ENCODE results near the gene MAP1LC3B2. TPM values are rescaled to one million over a fixed set of nuclear protein-coding genes. Genes with fewer than 3 reads are reported as not detected.

The MAP1LC3B2 gene
- 0.13 and 0.63 TPM in 2 replicates for total RNA-seq

DNA sequence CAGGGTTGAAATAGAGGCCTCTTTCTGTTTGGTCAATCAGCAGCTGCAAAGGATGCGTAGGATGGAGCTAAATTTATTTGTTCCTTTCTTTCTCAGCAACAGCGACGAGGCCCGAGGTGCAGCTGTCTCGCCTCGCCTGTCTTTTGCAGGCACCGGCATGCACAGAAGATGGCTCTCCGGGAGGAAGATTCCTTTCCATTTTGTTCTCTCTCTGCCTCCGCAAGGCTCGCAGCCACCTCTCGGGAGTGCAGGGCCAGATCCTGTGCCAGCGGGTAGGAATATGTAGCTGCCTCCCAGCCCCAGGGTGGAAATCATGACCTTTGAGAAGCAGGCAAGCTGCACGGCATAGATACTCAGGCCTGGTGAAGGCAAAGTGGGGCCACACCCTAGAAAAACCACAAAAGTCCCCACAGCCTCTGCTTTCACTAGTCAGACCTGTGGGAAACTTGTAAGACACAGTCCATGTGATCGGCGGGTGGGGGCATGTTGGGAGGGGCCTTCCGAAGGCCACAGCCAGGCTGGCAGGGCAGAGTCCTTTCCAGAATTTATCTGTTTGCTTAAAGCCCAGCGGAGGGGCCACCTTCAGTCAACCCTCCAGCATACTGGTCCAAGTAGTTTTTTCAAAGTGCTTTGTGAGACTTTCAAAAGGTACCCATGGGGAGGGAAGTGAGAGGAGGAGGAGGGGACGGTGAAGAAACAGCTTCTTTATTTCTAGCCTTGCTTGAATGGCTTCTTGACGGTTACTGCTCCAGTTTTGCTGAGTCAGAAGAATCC is at the start of gene MAP1LC3B2:
Gene MAP1LC3B2 (plus strand): TSS at position 220 of the 774 bp plus-strand sequence. CDS start 16,562 bp downstream, outside the sequence.
- DNase-seq (ENCODE audit: low read depth in 2 of 2): no peak

GRCh38 chr12:116513944-116514343 is 45.2 kb upstream of the MAP1LC3B2 start:
- DNase-seq (ENCODE audit: low read depth in 2 of 2): no peak

GRCh38 chr12:116515684-116516083 is 43.5 kb upstream of the MAP1LC3B2 start:
- DNase-seq (ENCODE audit: low read depth in 2 of 2): no peak

DNA sequence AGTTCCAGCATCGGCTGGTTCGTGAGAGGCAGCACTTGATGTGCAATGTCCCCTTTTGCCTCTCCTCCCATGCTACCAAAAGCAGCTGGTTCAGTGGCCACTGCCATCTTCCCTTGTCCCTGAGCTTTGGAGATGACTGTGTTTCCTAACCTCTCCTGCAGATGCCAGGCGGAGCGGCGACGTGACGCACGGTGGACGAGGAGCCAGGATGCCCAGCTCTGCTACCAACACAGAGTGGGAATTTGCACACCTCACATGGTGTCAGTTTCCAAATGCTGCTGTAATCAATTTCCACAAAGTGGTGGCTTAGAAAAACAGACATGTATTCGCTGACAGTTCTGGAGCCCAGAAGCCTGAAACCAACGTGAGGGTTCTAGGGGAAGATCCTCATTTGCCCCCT is 42.5 kb upstream of the MAP1LC3B2 start:
- DNase-seq (ENCODE audit: low read depth in 2 of 2): no peak

GRCh38 chr12:116517431-116518045 is 41.6 kb upstream of the MAP1LC3B2 start:
- no peak for DNase-seq (ENCODE audit: low read depth in 2 of 2)

- no peak for DNase-seq (ENCODE audit: low read depth in 2 of 2)
Observed at GRCh38 chr12:116520225-116520760, 38.9 kb upstream of the MAP1LC3B2 start.

- peak in 1 of 2 donors; percentile 50 for DNase-seq (ENCODE audit: low read depth in 2 of 2)
Observed at GRCh38 chr12:116520801-116521471, 38.2 kb upstream of the MAP1LC3B2 start.

DNA sequence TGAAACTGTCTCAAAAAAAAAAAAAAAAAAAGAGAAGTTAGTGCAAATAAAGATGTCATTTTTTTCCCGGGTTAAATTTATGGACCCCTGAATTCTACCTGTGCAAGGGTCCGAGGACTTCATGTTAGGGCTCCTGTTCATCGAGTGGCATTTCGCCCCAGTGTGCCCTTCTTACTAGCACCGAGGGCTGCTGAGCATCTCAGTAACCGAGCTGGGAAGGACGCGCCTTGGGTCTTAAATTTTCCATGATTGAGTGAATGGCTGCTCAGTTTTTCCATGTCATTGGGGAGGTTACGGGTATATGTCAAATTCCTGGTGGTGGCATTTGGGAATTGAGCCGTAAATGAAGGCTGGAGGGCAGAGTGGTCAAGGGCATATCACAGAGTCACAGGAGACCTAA is 34.9 kb upstream of the MAP1LC3B2 start:
- no peak for DNase-seq (ENCODE audit: low read depth in 2 of 2)

DNA sequence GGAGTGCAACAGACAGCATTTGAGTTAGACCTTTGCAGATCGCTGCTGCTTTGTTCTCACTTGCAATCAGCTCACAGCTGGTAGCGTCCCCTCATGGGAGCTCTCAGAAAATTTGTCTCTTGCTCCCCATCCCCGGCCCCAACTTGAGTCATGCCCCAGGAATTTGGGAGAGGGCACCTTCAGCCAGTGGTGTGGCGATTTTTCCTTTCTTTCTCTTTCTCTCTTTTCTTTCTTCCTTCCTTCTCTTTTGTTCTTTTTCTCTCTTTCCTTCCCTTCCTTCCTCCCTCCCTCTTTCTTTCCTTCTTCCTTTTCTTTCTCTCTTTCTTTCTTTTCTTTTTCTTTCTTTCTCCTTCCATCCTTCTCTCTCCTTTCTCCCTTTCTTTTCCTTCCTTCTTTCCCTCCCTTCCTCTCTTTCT is 34.2 kb upstream of the MAP1LC3B2 start:
- no peak for DNase-seq (ENCODE audit: low read depth in 2 of 2)

DNA sequence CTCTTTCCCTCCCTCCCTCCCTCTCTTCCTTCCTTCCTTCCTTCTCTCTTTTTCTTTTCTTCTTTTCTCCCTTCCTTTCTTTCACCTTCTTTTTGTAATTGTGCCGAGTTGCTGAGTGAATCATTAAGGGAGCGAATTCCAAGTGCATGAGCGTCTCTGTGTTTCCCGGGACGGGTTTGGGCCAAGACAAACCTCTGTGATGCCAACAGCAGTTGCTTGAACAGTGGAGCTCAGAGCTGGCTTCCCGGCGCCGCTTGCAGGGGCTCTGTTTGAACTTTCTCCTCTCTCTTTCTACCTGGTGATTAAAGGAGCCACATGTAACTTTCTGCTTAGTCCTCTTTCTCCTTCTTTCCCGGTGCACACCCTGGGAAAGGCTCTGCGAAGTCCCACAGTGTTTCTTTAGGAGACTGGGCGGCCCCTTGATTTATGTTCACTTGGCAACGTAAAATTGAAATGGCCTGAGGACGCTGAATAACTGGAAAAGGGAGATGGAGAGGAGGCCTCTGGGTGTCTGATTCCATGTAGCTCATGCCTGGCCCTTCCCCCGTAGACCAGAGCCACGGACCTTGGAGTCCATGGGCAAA is 33.7 kb upstream of the MAP1LC3B2 start:
- peak in 1 of 2 donors; percentile 68 for DNase-seq (ENCODE audit: low read depth in 2 of 2)

- DNase-seq (ENCODE audit: low read depth in 2 of 2): peak in 1 of 2 donors; percentile 41
Observed at GRCh38 chr12:116528065-116528464, 31.1 kb upstream of the MAP1LC3B2 start.

- no peak for DNase-seq (ENCODE audit: low read depth in 2 of 2)
Observed at GRCh38 chr12:116528498-116528897, 30.7 kb upstream of the MAP1LC3B2 start.

- DNase-seq (ENCODE audit: low read depth in 2 of 2): no peak
Observed at GRCh38 chr12:116529048-116529447, 30.1 kb upstream of the MAP1LC3B2 start.

- DNase-seq (ENCODE audit: low read depth in 2 of 2): no peak
Observed at GRCh38 chr12:116529686-116530085, 29.5 kb upstream of the MAP1LC3B2 start.

- DNase-seq (ENCODE audit: low read depth in 2 of 2): no peak
Observed at GRCh38 chr12:116532428-116532827, 26.8 kb upstream of the MAP1LC3B2 start.

GRCh38 chr12:116532986-116533342 is 26.2 kb upstream of the MAP1LC3B2 start:
- no peak for DNase-seq (ENCODE audit: low read depth in 2 of 2)

GRCh38 chr12:116533343-116534251 is 25.6 kb upstream of the MAP1LC3B2 start:
- peak in 1 of 2 donors; percentile 59 for DNase-seq (ENCODE audit: low read depth in 2 of 2)

DNA sequence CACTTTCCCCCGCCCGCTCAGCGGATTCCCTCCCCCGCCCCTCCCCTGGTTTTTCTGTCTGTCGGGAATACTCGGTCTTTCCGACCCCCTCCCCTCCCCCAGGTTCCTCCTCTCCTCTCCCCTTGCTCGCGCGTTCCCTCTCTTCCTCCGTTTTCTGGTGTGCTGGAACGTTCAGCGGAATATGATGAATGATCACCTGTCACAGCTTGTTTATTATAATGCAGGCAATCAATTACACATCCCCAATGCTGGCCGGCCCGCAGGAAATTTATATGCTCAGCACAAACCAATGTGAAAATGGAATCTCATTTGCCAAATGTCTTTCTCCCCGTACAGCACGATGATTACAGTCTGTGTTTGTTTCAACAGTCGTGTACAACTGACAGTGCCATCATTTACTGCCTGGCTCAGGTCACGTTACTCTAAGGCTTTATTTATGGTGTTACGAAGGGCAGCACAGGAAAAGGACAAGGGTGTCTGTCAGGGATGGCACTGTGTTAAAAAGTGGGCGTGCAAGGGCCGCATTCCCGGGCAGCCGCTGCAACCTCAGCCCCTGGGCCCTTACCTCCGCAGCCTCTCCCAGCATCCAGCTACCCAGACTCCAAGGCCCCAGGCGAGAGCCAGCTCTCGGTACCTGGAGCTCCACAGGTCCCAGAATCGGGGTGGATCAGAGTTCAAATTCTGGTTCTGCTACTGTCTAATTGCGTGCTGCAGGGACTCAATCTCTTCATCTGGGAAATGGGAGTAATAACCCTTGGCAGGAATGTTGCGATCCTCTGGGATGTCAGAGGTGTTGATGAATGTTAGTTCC is 24.7 kb upstream of the MAP1LC3B2 start:
- peak; percentile 20 to 48 for DNase-seq (ENCODE audit: low read depth in 2 of 2)

DNA sequence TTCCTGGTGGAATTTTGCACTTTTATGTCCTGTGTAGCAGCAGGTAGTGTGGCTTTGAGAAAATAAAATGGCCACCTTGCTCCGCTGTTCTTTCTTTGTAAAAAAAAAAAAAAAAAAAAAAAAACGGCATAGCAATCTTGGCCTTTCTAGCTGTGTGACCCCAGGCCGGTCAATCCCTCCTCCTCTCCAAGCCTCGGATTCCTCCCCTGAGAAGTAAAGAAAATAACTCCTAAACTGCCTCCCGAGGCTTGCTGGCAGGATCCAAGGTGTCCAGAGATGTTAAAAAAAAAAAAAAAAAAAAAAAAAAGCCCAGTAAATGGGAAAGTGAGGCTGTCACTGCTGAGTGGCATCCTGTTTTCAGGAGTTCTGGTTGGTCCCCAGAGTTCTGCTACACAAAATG is 23.9 kb upstream of the MAP1LC3B2 start:
- DNase-seq (ENCODE audit: low read depth in 2 of 2): no peak

Data from dermis microvascular lymphatic vessel endothelial cell (primary cell).